ENCODE data around the gene STK17B. TPM values are rescaled to one million over a fixed set of nuclear protein-coding genes. Genes with fewer than 3 reads are reported as not detected.

Gene STK17B
- total and polyA plus RNA-seq, 2 of the 13 experiments (the other 11 are each of a cell fraction or from before 2014, with no cell fraction given): 1.6 to 4.5 TPM

GRCh38 chr2:196170606-196171247 lies 651 bp downstream of the STK17B start (continued):
- TF ChIP-seq TIGD3 (CRISPR knock-in tag; IDR thresholded peaks at IDR 0.05; ENCODE audit: borderline replicate concordance) (no peak), ZNF704 (CRISPR knock-in tag; IDR thresholded peaks at IDR 0.05; ENCODE audit: borderline replicate concordance) (no peak), STAT6 (CRISPR knock-in tag; IDR thresholded peaks at IDR 0.05; ENCODE audit: borderline replicate concordance) (no peak), NFAT5 (CRISPR knock-in tag; IDR thresholded peaks at IDR 0.05) (no peak), MAX (IDR thresholded peaks at IDR 0.05) (no peak), IRF1 (CRISPR knock-in tag; IDR thresholded peaks at IDR 0.05; ENCODE audit: low read depth) (no peak), KDM1A (CRISPR knock-in tag; IDR thresholded peaks at IDR 0.05) (no peak), ZNF362 (CRISPR knock-in tag; IDR thresholded peaks at IDR 0.05; ENCODE audit: borderline replicate concordance) (no peak), NR2C2 (CRISPR knock-in tag; IDR thresholded peaks at IDR 0.05; ENCODE audit: borderline replicate concordance) (no peak), ZFYVE20 (CRISPR knock-in tag; IDR thresholded peaks at IDR 0.05; ENCODE audit: borderline replicate concordance, low read depth) (no peak), DMAP1 (CRISPR knock-in tag; IDR thresholded peaks at IDR 0.05) (no peak), MYC (CRISPR knock-in tag; IDR thresholded peaks at IDR 0.05; ENCODE audit: borderline replicate concordance) (peak; percentile 42; the same call in 1 of the 2 replicates), ZNF101 (CRISPR knock-in tag; IDR thresholded peaks at IDR 0.05; ENCODE audit: borderline replicate concordance, low read depth) (no peak), EED (CRISPR knock-in tag; IDR thresholded peaks at IDR 0.05) (peak; percentile 71; the same call in 1 of the 2 replicates), ZNF709 (CRISPR knock-in tag; IDR thresholded peaks at IDR 0.05) (0 out of 2 replicates have a peak, but pooled peaks have one; percentile 75)

Measured in HepG2 (cell line).